Mucosa of gallbladder (tissue), 1 donor: ENCODE measurements around the gene SGMS2. TPM values are rescaled to one million over a fixed set of nuclear protein-coding genes. Genes with fewer than 3 reads are reported as not detected.

Experiments used
- total RNA-seq: library from RNA; stranded (reverse); gene quantifications from one replicate; pipeline ENCODE4 v1.2.1, GENCODE V29; 2021
- donor health status: DM: no; HTN: no; CAD: no.

Gene SGMS2
- total RNA-seq, 1 donor from 2014 or later, result 76.1 TPM

Other genes with a start within 250 kb of the SGMS2 start
- gene PAPSS1, start 104.7 kb upstream of the SGMS2 start, total RNA-seq, result 53.8 TPM
- 8.1 TPM for gene CYP2U1, start 106.6 kb downstream of the SGMS2 start, total RNA-seq
- 47.5 TPM for gene HADH, start 165.0 kb downstream of the SGMS2 start, total RNA-seq